CD14-positive monocyte (primary cell): Measurements from ENCODE around the gene ACSS1. TPM values are rescaled to one million over a fixed set of nuclear protein-coding genes. Genes with fewer than 3 reads are reported as not detected.
A peak's percentile ranks its signal among the peaks of the same experiment; 100 is the strongest.

ENCODE experiments used
- DNase-seq, 3 donors: peaks; one replicate each; pipeline ENCODE4 v3.0.0-alpha.2; 2011 to 2022
- H2AFZ ChIP-seq: 2 replicates; pipeline ENCODE4 v1.6.0; 2012; ENCODE audit warnings: mild to moderate bottlenecking, low read depth, low read length, inconsistent platforms; ENCODE audit not compliant: insufficient read depth, poor library complexity, severe bottlenecking
- H3K27ac ChIP-seq, 2 donors: 1 replicate in 1 of 2; 2 replicates in 1 of 2; pipeline ENCODE4 v1.5.1; 2012 to 2013; ENCODE audit warnings: low read length in 2 of 2, control low read depth in 1 of 2, inconsistent platforms in 1 of 2, low read depth in 1 of 2, mild to moderate bottlenecking in 1 of 2
- H3K27me3 ChIP-seq, 2 donors: one replicate each; pipeline versions ENCODE4 v1.6.0 to v1.6.1; 2011 to 2013; ENCODE audit warnings: low read length in 2 of 2; ENCODE audit not compliant: control insufficient read depth in 2 of 2, insufficient read depth in 2 of 2
- H3K36me3 ChIP-seq, 2 donors: replicated peaks in 1 of 2; 1 replicate in 1 of 2; 2 replicates in 1 of 2; pipeline versions ENCODE4 v1.5.1 to v1.6.1; 2012 to 2013; ENCODE audit warnings: low read length in 2 of 2, control low read depth in 1 of 2, inconsistent platforms in 1 of 2, mild to moderate bottlenecking in 1 of 2; ENCODE audit not compliant: insufficient read depth in 2 of 2, control insufficient read depth in 1 of 2
- H3K4me1 ChIP-seq, 2 donors: 1 replicate in 1 of 2; 2 replicates in 1 of 2; pipeline versions ENCODE4 v1.5.1 to v1.6.1; 2012 to 2013; ENCODE audit warnings: low read length in 2 of 2, control low read depth in 1 of 2, inconsistent platforms in 1 of 2, mild to moderate bottlenecking in 1 of 2, moderate library complexity in 1 of 2; ENCODE audit not compliant: insufficient read depth in 2 of 2, control insufficient read depth in 1 of 2
- H3K4me2 ChIP-seq: replicated peaks from 2 replicates; pipeline ENCODE3; 2012; ENCODE audit warnings: low read length, moderate library complexity, mild to moderate bottlenecking; ENCODE audit not compliant: poor library complexity, severe bottlenecking; ENCODE audit errors: extremely low read depth
- H3K4me3 ChIP-seq, 3 experiments: fragments of 200-600 bp in 1 of 3; sonication (generic) in 1 of 3; replicated peaks in 1 of 3; 1 replicate in 2 of 3; 2 replicates in 1 of 3; pipeline ENCODE4 v1.5.1; 2011 to 2013; ENCODE audit warnings: low read length in 3 of 3, mild to moderate bottlenecking in 3 of 3, control low read depth in 2 of 3, low read depth in 2 of 3, inconsistent platforms in 1 of 3, moderate library complexity in 1 of 3
- H3K79me2 ChIP-seq: 2 replicates; pipeline ENCODE4 v1.6.0; 2012; ENCODE audit warnings: mild to moderate bottlenecking, control low read depth, inconsistent platforms, low read length, moderate library complexity; ENCODE audit not compliant: insufficient read depth
- H3K9ac ChIP-seq: 2 replicates; pipeline ENCODE4 v1.6.0; 2017; ENCODE audit warnings: low read length, mild to moderate bottlenecking; ENCODE audit not compliant: insufficient read depth, poor library complexity, severe bottlenecking
- H3K9me3 ChIP-seq, 2 donors: replicated peaks in 1 of 2; 1 replicate in 1 of 2; 2 replicates in 1 of 2; pipeline versions ENCODE4 v1.5.1 to v1.6.1; 2012 to 2013; ENCODE audit warnings: low read length in 2 of 2, control low read depth in 1 of 2; ENCODE audit not compliant: control insufficient read depth in 1 of 2, insufficient read depth in 1 of 2
- H4K20me1 ChIP-seq: 2 replicates; pipeline ENCODE4 v1.6.0; 2012; ENCODE audit warnings: mild to moderate bottlenecking, low read length, control low read depth, moderate library complexity; ENCODE audit not compliant: insufficient read depth
- H3K27ac Mint-ChIP-seq, 7 donors: one replicate each; pipeline ENCODE4 v1.8.0; 2020; ENCODE audit warnings: mild to moderate bottlenecking in 7 of 7, mixed read lengths in 7 of 7, moderate library complexity in 6 of 7, inconsistent platforms in 2 of 7
- H3K27me3 Mint-ChIP-seq, 3 donors: one replicate each; pipeline ENCODE4 v1.8.0; 2021 to 2022; ENCODE audit warnings: low read depth in 3 of 3, mild to moderate bottlenecking in 3 of 3, mixed read lengths in 3 of 3, moderate library complexity in 3 of 3, inconsistent platforms in 1 of 3
- H3K36me3 Mint-ChIP-seq, 2 donors: one replicate each; pipeline ENCODE4 v1.8.0; 2020; ENCODE audit warnings: mixed read lengths in 2 of 2, inconsistent platforms in 1 of 2, mild to moderate bottlenecking in 1 of 2
- H3K4me1 Mint-ChIP-seq: one replicate; pipeline ENCODE4 v1.8.0; 2020; ENCODE audit warnings: mild to moderate bottlenecking, mixed read lengths
- H3K4me3 Mint-ChIP-seq, 2 donors: one replicate each; pipeline ENCODE4 v1.8.0; 2020; ENCODE audit warnings: mild to moderate bottlenecking in 2 of 2, mixed read lengths in 2 of 2, moderate library complexity in 1 of 2
- H3K9me3 Mint-ChIP-seq, 7 donors: one replicate each; pipeline ENCODE4 v1.8.0; 2020 to 2022; ENCODE audit warnings: mixed read lengths in 7 of 7, mild to moderate bottlenecking in 6 of 7, moderate library complexity in 6 of 7, inconsistent platforms in 2 of 7
- whole genome bisulfite sequencing: methylation state at CpG from one replicate; pipeline ENCODE4 v1.1.5; 2013; ENCODE audit warnings: missing lambda C conversion rate; ENCODE audit not compliant: insufficient coverage; 5-methylcytosine and 5-hydroxymethylcytosine counted together
- intact Hi-C, 2 donors: fragments of 100-400 bp; cut with micrococcal nuclease; formaldehyde crosslinking; loops; one replicate each; pipeline versions ENCODE4 v1.15.0 to v1.15.1; 2023
- polyA plus RNA-seq, 3 donors: library from polyadenylated mRNA; depleted of rRNA in 1 of 3; unstranded in 2 of 3; stranded (reverse) in 1 of 3; fragments of 300-500 nt in 2 of 3; fragments of >200 nt in 1 of 3; fragmentation: Illumina TruSeq in 2 of 3; gene quantifications; 1 replicate in 2 of 3; 2 replicates in 1 of 3; pipeline ENCODE4 v1.2.3, GENCODE V29; 2012 to 2021
- TF ChIP-seq, protein P1 (sequence below): fragments of 200-600 bp; IDR thresholded peaks from one replicate; pipeline ENCODE4 v1.8.0; 2022; ENCODE audit warnings: antibody characterized with exemption, mild to moderate bottlenecking

ACSS1 gene
- polyA plus RNA-seq, 3 donors: 26.6 to 32.0 (median 27.6) TPM

GRCh38 chr20:25025986-25026605 is 31.8 kb downstream of the ACSS1 start:
- Mint-ChIP-seq H3K36me3 (peaks cover 40 to 44% of the 10 kb centered on the region in 2 donors), H3K4me3 (no peak overlapping the region), H3K9me3 (no peaks in the 10 kb centered on the region), H3K4me1 (peaks cover 11% of the 10 kb centered on the region), H3K27ac (peak overlapping the region in 1 of 7 donors; percentile 7), H3K27me3 (no peaks in the 10 kb centered on the region)
- H3K36me3 ChIP-seq: peaks cover 22 to 46% of the 10 kb centered on the region in 2 donors
- H3K9me3 ChIP-seq: no peaks in the 10 kb centered on the region
- no peaks in the 10 kb centered on the region for H3K27me3 ChIP-seq
- H3K9ac ChIP-seq: no peak overlapping the region
- 59% methylated on average over 3 of the region's 4 CpGs for WGBS
- no peaks in the 10 kb centered on the region for H3K4me1 ChIP-seq
- H3K79me2 ChIP-seq: no peaks in the 10 kb centered on the region
- H3K4me3 ChIP-seq: no peak overlapping the region
- H3K27ac ChIP-seq: no peak overlapping the region
- no peak for DNase-seq
- intact Hi-C loops: no loop called here
- no peak overlapping the region for H3K4me2 ChIP-seq
- TF ChIP-seq, protein P1, sequence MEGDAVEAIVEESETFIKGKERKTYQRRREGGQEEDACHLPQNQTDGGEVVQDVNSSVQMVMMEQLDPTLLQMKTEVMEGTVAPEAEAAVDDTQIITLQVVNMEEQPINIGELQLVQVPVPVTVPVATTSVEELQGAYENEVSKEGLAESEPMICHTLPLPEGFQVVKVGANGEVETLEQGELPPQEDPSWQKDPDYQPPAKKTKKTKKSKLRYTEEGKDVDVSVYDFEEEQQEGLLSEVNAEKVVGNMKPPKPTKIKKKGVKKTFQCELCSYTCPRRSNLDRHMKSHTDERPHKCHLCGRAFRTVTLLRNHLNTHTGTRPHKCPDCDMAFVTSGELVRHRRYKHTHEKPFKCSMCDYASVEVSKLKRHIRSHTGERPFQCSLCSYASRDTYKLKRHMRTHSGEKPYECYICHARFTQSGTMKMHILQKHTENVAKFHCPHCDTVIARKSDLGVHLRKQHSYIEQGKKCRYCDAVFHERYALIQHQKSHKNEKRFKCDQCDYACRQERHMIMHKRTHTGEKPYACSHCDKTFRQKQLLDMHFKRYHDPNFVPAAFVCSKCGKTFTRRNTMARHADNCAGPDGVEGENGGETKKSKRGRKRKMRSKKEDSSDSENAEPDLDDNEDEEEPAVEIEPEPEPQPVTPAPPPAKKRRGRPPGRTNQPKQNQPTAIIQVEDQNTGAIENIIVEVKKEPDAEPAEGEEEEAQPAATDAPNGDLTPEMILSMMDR: no peak
- no peak overlapping the region for H2AFZ ChIP-seq
- H4K20me1 ChIP-seq: peaks cover 20% of the 10 kb centered on the region

DNA sequence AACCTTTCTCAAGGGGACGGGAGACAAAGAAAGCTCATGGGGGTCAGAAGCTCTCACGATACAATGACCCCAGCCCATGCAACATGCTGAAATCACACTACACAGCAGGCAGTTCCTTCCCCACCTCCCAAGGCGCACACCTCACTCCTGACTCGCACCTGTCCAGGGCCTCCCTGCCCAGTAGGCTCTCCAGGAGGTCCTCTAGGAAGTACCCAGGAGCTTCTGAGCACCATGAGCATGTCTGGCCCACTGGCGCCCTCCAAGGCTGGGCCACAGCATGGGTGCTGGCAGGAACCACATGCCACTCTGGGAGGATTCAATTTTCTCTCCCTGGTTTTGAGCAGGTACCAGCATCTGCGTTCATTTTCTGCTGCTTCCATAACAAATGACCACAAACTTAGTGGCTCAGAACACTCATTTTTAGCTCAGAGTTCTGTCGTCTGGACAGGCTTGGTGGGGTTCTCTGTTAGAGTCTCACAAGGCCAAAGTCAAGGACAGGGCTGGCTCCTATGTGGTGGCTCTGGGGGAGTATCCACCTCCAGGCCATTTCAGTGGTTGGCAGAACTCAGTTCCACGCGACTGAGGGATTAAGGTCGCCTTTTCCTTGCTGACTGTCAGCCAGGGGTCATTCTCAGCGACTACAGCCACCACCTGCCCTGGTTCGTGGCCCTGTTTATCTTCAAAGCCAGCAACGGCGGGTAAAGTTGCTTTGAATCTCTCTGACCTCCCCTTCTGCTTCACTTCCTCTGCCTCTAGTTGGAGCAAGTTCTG is 32.7 kb downstream of the ACSS1 start:
- Histone ChIP-seq H4K20me1 (peaks cover 20% of the 10 kb centered on the region), H3K4me1 (no peaks in the 10 kb centered on the region), H3K79me2 (no peaks in the 10 kb centered on the region), H2AFZ (no peak overlapping the region), H3K9ac (no peak overlapping the region), H3K4me2 (no peak overlapping the region), H3K36me3 (peaks cover 23 to 46% of the 10 kb centered on the region in 2 donors), H3K4me3 (no peak overlapping the region), H3K27me3 (no peaks in the 10 kb centered on the region), H3K9me3 (no peaks in the 10 kb centered on the region), H3K27ac (no peak overlapping the region)
- TF ChIP-seq, protein P1: no peak
- Mint-ChIP-seq H3K4me1 (peaks cover 11% of the 10 kb centered on the region), H3K27ac (peak overlapping the region in 3 of 7 donors; percentile 10 to 67 (median 46)), H3K4me3 (no peak overlapping the region), H3K9me3 (no peaks in the 10 kb centered on the region), H3K36me3 (peaks cover 44 to 46% of the 10 kb centered on the region in 2 donors), H3K27me3 (no peaks in the 10 kb centered on the region)
- DNase-seq: no peak
- intact Hi-C loops: no loop called here
- over 99% methylated on average over 9 of the region's 14 CpGs for WGBS
